ENCODE results near the gene IP6K3. TPM values are rescaled to one million over a fixed set of nuclear protein-coding genes. Genes with fewer than 3 reads are reported as not detected.

The IP6K3 gene
- total and polyA plus RNA-seq, 2 experiments from 2014 or later, result 0.14 to 0.16 TPM

DNA sequence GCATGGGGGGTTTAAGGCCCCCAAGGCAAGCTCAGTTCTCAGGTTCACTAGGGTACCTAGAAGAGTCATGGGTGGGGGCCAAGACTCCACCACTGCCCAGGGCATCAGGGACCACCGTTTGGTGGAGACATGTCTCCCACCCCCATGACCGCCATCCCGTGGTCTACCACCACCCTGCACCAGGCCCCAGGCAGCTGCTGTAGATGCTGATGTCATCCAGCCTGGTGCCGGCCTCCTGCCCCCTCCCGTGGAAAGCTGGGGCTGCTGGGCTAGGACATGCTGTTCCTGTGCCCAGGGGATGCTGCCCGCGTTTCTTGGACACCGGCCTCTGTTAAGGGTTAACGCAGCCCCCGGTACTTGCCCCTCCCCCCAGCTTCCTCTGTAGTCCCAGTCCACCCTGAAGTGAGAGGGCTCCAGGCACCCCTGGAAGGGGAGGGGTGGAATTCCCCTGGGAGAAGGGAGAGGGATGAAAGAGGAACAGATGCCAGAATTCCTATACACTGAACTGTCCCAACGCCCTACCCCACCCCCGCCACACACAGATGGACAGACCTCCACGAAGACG is 587 bp downstream of the IP6K3 start (continued):
- TF ChIP-seq, protein P1, sequence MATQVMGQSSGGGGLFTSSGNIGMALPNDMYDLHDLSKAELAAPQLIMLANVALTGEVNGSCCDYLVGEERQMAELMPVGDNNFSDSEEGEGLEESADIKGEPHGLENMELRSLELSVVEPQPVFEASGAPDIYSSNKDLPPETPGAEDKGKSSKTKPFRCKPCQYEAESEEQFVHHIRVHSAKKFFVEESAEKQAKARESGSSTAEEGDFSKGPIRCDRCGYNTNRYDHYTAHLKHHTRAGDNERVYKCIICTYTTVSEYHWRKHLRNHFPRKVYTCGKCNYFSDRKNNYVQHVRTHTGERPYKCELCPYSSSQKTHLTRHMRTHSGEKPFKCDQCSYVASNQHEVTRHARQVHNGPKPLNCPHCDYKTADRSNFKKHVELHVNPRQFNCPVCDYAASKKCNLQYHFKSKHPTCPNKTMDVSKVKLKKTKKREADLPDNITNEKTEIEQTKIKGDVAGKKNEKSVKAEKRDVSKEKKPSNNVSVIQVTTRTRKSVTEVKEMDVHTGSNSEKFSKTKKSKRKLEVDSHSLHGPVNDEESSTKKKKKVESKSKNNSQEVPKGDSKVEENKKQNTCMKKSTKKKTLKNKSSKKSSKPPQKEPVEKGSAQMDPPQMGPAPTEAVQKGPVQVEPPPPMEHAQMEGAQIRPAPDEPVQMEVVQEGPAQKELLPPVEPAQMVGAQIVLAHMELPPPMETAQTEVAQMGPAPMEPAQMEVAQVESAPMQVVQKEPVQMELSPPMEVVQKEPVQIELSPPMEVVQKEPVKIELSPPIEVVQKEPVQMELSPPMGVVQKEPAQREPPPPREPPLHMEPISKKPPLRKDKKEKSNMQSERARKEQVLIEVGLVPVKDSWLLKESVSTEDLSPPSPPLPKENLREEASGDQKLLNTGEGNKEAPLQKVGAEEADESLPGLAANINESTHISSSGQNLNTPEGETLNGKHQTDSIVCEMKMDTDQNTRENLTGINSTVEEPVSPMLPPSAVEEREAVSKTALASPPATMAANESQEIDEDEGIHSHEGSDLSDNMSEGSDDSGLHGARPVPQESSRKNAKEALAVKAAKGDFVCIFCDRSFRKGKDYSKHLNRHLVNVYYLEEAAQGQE (IDR thresholded peaks at IDR 0.05; ENCODE audit: unreplicated experiment), result no peak

DNA sequence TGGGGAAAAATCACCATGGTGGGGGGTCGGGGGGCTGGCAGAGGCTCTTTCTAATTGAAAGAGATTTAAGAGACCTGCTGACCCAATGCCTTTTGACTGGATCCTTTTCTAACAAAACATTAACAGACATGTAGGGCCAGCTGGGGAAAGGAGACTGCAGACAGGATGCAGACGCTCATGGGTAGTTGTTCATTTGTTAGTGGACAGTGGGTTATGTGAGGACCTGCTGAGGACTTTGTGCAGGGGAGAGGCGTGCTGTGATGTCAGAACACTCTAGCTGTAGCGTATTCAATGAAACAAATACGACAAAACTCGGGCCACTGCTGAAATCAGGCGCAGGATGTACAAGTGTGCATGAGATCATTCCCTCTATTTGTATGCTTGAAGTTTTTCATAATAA is 1.2 kb downstream of the IP6K3 start:
- H3K27ac Mint-ChIP-seq, result peak overlapping the region; percentile 50; the same call in 1 of the 2 replicates
- Histone ChIP-seq H3K79me2 (replicated peaks; ENCODE audit: insufficient read depth) (no peaks in the 10 kb centered on the region), H3F3A (replicated peaks; ENCODE audit: low read depth) (no peaks in the 10 kb centered on the region), H3K4me1 (ENCODE audit: insufficient read depth) (peaks cover 20% of the 10 kb centered on the region), H3K9me2 (ENCODE audit: insufficient read depth) (no peaks in the 10 kb centered on the region), H3K36me3 (ENCODE audit: insufficient read depth) (no peaks in the 10 kb centered on the region), H3K4me3 (no peak overlapping the region), H3K4me2 (0 out of 2 replicates have a peak overlapping the region, but pooled peaks have one; percentile 38), H2AFZ (no peak overlapping the region; the same call in 1 of the 2 replicates), H3K27ac (ENCODE audit: low read depth) (no peak overlapping the region), H4K20me1 (replicated peaks; ENCODE audit: insufficient read depth) (no peaks in the 10 kb centered on the region), H3K27me3 (ENCODE audit: insufficient read depth) (no peaks in the 10 kb centered on the region)
- peaks cover 11% of the 10 kb centered on the region for H3K27me3 Mint-ChIP-seq (ENCODE audit: insufficient read depth, low read depth, poor library complexity)
- peaks cover 43% of the 10 kb centered on the region for H3K4me1 Mint-ChIP-seq
- DNase-seq (ENCODE audit: low spot score) (no peak), ATAC-seq (no peak)
- H3K4me3 Mint-ChIP-seq, result peak overlapping the region; percentile 13; the same call in 1 of the 3 replicates
- H3K9me3 Mint-ChIP-seq, result no peaks in the 10 kb centered on the region
- no peaks in the 10 kb centered on the region for H3K36me3 Mint-ChIP-seq (ENCODE audit: low read depth)
- TF ChIP-seq STAT1 (IDR thresholded peaks at IDR 0.05; ENCODE audit: unreplicated experiment), result no peak
- no peak for TF ChIP-seq ZNF331 (CRISPR knock-in tag; IDR thresholded peaks at IDR 0.05; ENCODE audit: low read depth)
- TF ChIP-seq, protein P2, sequence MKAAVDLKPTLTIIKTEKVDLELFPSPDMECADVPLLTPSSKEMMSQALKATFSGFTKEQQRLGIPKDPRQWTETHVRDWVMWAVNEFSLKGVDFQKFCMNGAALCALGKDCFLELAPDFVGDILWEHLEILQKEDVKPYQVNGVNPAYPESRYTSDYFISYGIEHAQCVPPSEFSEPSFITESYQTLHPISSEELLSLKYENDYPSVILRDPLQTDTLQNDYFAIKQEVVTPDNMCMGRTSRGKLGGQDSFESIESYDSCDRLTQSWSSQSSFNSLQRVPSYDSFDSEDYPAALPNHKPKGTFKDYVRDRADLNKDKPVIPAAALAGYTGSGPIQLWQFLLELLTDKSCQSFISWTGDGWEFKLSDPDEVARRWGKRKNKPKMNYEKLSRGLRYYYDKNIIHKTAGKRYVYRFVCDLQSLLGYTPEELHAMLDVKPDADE (IDR thresholded peaks at IDR 0.05), result no peak
- TF ChIP-seq EZH2phosphoT487 (IDR thresholded peaks at IDR 0.05; ENCODE audit: unreplicated experiment), result no peak
- TF ChIP-seq, protein P1 (IDR thresholded peaks at IDR 0.05; ENCODE audit: unreplicated experiment), result no peak
- no peak for TF ChIP-seq JUNB (IDR thresholded peaks at IDR 0.05; ENCODE audit: unreplicated experiment)
- TF ChIP-seq, protein P3, sequence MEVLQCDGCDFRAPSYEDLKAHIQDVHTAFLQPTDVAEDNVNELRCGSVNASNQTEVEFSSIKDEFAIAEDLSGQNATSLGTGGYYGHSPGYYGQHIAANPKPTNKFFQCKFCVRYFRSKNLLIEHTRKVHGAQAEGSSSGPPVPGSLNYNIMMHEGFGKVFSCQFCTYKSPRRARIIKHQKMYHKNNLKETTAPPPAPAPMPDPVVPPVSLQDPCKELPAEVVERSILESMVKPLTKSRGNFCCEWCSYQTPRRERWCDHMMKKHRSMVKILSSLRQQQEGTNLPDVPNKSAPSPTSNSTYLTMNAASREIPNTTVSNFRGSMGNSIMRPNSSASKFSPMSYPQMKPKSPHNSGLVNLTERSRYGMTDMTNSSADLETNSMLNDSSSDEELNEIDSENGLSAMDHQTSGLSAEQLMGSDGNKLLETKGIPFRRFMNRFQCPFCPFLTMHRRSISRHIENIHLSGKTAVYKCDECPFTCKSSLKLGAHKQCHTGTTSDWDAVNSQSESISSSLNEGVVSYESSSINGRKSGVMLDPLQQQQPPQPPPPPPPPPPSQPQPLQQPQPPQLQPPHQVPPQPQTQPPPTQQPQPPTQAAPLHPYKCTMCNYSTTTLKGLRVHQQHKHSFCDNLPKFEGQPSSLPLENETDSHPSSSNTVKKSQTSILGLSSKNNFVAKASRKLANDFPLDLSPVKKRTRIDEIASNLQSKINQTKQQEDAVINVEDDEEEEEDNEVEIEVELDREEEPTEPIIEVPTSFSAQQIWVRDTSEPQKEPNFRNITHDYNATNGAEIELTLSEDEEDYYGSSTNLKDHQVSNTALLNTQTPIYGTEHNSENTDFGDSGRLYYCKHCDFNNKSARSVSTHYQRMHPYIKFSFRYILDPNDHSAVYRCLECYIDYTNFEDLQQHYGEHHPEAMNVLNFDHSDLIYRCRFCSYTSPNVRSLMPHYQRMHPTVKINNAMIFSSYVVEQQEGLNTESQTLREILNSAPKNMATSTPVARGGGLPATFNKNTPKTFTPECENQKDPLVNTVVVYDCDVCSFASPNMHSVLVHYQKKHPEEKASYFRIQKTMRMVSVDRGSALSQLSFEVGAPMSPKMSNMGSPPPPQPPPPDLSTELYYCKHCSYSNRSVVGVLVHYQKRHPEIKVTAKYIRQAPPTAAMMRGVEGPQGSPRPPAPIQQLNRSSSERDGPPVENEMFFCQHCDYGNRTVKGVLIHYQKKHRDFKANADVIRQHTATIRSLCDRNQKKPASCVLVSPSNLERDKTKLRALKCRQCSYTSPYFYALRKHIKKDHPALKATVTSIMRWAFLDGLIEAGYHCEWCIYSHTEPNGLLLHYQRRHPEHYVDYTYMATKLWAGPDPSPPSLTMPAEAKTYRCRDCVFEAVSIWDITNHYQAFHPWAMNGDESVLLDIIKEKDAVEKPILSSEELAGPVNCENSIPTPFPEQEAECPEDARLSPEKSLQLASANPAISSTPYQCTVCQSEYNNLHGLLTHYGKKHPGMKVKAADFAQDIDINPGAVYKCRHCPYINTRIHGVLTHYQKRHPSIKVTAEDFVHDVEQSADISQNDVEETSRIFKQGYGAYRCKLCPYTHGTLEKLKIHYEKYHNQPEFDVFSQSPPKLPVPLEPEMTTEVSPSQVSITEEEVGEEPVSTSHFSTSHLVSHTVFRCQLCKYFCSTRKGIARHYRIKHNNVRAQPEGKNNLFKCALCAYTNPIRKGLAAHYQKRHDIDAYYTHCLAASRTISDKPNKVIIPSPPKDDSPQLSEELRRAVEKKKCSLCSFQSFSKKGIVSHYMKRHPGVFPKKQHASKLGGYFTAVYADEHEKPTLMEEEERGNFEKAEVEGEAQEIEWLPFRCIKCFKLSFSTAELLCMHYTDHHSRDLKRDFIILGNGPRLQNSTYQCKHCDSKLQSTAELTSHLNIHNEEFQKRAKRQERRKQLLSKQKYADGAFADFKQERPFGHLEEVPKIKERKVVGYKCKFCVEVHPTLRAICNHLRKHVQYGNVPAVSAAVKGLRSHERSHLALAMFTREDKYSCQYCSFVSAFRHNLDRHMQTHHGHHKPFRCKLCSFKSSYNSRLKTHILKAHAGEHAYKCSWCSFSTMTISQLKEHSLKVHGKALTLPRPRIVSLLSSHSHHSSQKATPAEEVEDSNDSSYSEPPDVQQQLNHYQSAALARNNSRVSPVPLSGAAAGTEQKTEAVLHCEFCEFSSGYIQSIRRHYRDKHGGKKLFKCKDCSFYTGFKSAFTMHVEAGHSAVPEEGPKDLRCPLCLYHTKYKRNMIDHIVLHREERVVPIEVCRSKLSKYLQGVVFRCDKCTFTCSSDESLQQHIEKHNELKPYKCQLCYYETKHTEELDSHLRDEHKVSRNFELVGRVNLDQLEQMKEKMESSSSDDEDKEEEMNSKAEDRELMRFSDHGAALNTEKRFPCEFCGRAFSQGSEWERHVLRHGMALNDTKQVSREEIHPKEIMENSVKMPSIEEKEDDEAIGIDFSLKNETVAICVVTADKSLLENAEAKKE (CRISPR knock-in tag; IDR thresholded peaks at IDR 0.05), result no peak

Data from GM23338 (cell line).